ENCODE results near the gene PTPN22.

GRCh38 chr1:113793878-113794834, 77.4 kb downstream of the PTPN22 start:
- TF ChIP-seq L3MBTL2 (conservative IDR thresholded peaks at IDR 0.05) (no peak), ELF4 (IDR thresholded peaks at IDR 0.05) (no peak), TARDBP (IDR thresholded peaks at IDR 0.05) (no peak), ARNT (IDR thresholded peaks at IDR 0.05) (no peak), HDGF (IDR thresholded peaks at IDR 0.05; ENCODE audit: borderline replicate concordance) (no peak), SP1 (IDR thresholded peaks at IDR 0.05) (no peak), PKNOX1 (IDR thresholded peaks at IDR 0.05) (no peak), FOXK2 (IDR thresholded peaks at IDR 0.05) (no peak), BHLHE40 (IDR thresholded peaks at IDR 0.05; ENCODE audit: borderline replicate concordance) (no peak), CTBP1 (IDR thresholded peaks at IDR 0.05; ENCODE audit: borderline replicate concordance) (no peak), FOXM1 (IDR thresholded peaks at IDR 0.05; ENCODE audit: borderline replicate concordance) (no peak), LEF1 (IDR thresholded peaks at IDR 0.05; ENCODE audit: borderline replicate concordance) (no peak), NFRKB (IDR thresholded peaks at IDR 0.05) (no peak)
